ENCODE results near the gene DDX1.

- TF ChIP-seq, protein P1, sequence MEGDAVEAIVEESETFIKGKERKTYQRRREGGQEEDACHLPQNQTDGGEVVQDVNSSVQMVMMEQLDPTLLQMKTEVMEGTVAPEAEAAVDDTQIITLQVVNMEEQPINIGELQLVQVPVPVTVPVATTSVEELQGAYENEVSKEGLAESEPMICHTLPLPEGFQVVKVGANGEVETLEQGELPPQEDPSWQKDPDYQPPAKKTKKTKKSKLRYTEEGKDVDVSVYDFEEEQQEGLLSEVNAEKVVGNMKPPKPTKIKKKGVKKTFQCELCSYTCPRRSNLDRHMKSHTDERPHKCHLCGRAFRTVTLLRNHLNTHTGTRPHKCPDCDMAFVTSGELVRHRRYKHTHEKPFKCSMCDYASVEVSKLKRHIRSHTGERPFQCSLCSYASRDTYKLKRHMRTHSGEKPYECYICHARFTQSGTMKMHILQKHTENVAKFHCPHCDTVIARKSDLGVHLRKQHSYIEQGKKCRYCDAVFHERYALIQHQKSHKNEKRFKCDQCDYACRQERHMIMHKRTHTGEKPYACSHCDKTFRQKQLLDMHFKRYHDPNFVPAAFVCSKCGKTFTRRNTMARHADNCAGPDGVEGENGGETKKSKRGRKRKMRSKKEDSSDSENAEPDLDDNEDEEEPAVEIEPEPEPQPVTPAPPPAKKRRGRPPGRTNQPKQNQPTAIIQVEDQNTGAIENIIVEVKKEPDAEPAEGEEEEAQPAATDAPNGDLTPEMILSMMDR (optimal IDR thresholded peaks at IDR 0.05 in 1 of 3, IDR thresholded peaks at IDR 0.05 in 1 of 3, conservative IDR thresholded peaks at IDR 0.05 in 1 of 3; ENCODE audit: extremely low read depth in 1 of 3, insufficient read depth in 2 of 3, low read length in 3 of 3) = no peak
- TF ChIP-seq EZH2 (IDR thresholded peaks at IDR 0.05; ENCODE audit: low read length) = no peak
These were observed 11.2 kb upstream of the DDX1 start for GRCh38 chr2:15580451-15580850.

Data from keratinocyte (primary cell).